ENCODE data around the gene SFT2D3. TPM values are rescaled to one million over a fixed set of nuclear protein-coding genes. Genes with fewer than 3 reads are reported as not detected.

Gene SFT2D3
- 1 to 10 TPM; 3.8 to 4.9 TPM for total RNA-seq
- 1 to 10 TPM; 3.3 to 4.2 TPM for polyA plus RNA-seq
- long read RNA-seq, donor 1 = 0 reads
- long read RNA-seq, donor 2, transcript SFT2D3-201 (1 exons, 3,735 nt) = major isoform, 5 of 7 reads
- long read RNA-seq, donor 2, partial matches to known transcripts = 0 of 7 reads
- long read RNA-seq, donor 2, other reads (novel, unspliced or antisense) = 2 of 7 reads

- WGBS, 2 donors = 0% methylated on average over 28 to 44 of the region's 44 CpGs
- Histone ChIP-seq H3K9me3 (ENCODE audit: control insufficient read depth, low read length) (no peaks in the 10 kb centered on the region), H3K4me1 (ENCODE audit: control insufficient read depth in 1 of 2, insufficient read depth in 2 of 2, low read length in 2 of 2) (no peaks in the 10 kb centered on the region), H3K27ac (ENCODE audit: low read depth in 1 of 2, low read length in 2 of 2) (peak within 1 kb of the TSS; percentile 80 to 99), H3K4me3 (ENCODE audit: low read length in 2 of 2) (peak within 1 kb of the TSS; percentile 87 to 89), H3K36me3 (ENCODE audit: control insufficient read depth in 1 of 2, insufficient read depth in 2 of 2, low read length in 1 of 2) (no peaks in the 10 kb centered on the region), H3K27me3 (ENCODE audit: control insufficient read depth in 1 of 2, insufficient read depth in 2 of 2, low read length in 1 of 2) (no peaks in the 10 kb centered on the region)
- intact Hi-C loops (cut with DNase I) = no loop called here
- peak; percentile 93 for ATAC-seq (ENCODE audit: low FRiP score)
- peak; percentile 96 to 98 for DNase-seq
Observed at GRCh38 chr2:127701193-127701650, at the start of gene SFT2D3. Gene SFT2D3, plus strand, starts transcription at chr2:127701497. Its CDS starts 32 bp downstream, at chr2:127701529.

GRCh38 chr2:127651971-127652550 is 49.2 kb upstream of the SFT2D3 start:
- ATAC-seq (ENCODE audit: low FRiP score) (peak; percentile 12), DNase-seq (peak in 1 of 2 donors; percentile 62)
- H3K4me1 ChIP-seq (ENCODE audit: control insufficient read depth in 1 of 2, insufficient read depth in 2 of 2, low read length in 2 of 2) = no peaks in the 10 kb centered on the region
- H3K36me3 ChIP-seq (ENCODE audit: control insufficient read depth in 1 of 2, insufficient read depth in 2 of 2, low read length in 1 of 2) = peaks cover 0 to 5% of the 10 kb centered on the region in 2 donors
- no peaks in the 10 kb centered on the region for H3K27me3 ChIP-seq (ENCODE audit: control insufficient read depth in 1 of 2, insufficient read depth in 2 of 2, low read length in 1 of 2)
- peak overlapping the region in 1 of 2 donors; percentile 20 for H3K27ac ChIP-seq (ENCODE audit: low read depth in 1 of 2, low read length in 2 of 2)
- H3K4me3 ChIP-seq (ENCODE audit: low read length in 2 of 2) = no peak overlapping the region
- intact Hi-C loops (cut with DNase I) = loop anchor here in 1 of 2 donors (5.0 kb wide), 2 partner anchors 45 to 135 kb away; no protein-coding TSS in a partner anchor
- no peaks in the 10 kb centered on the region for H3K9me3 ChIP-seq (ENCODE audit: control insufficient read depth, low read length)
- 51 to 57% methylated on average over 14 of the region's 14 CpGs for WGBS, 2 donors

- no peaks in the 10 kb centered on the region for H3K27me3 ChIP-seq (ENCODE audit: control insufficient read depth in 1 of 2, insufficient read depth in 2 of 2, low read length in 1 of 2)
- 48 to 52% methylated on average over 25 of the region's 25 CpGs for WGBS, 2 donors
- no peaks in the 10 kb centered on the region for H3K9me3 ChIP-seq (ENCODE audit: control insufficient read depth, low read length)
- intact Hi-C loops (cut with DNase I) = loop anchor here in 1 of 2 donors (5.0 kb wide), 2 partner anchors 44 to 136 kb away; no protein-coding TSS in a partner anchor
- no peaks in the 10 kb centered on the region for H3K4me1 ChIP-seq (ENCODE audit: control insufficient read depth in 1 of 2, insufficient read depth in 2 of 2, low read length in 2 of 2)
- DNase-seq = peak in 1 of 2 donors; percentile 38
- peak overlapping the region in 1 of 2 donors; percentile 3 for H3K27ac ChIP-seq (ENCODE audit: low read depth in 1 of 2, low read length in 2 of 2)
- H3K4me3 ChIP-seq (ENCODE audit: low read length in 2 of 2) = no peak overlapping the region
- H3K36me3 ChIP-seq (ENCODE audit: control insufficient read depth in 1 of 2, insufficient read depth in 2 of 2, low read length in 1 of 2) = peaks cover 0 to 5% of the 10 kb centered on the region in 2 donors
- ATAC-seq (ENCODE audit: low FRiP score) = no peak
Observed at GRCh38 chr2:127652786-127653357, 48.4 kb upstream of the SFT2D3 start.

GRCh38 chr2:127653421-127654083 is 47.7 kb upstream of the SFT2D3 start:
- peaks cover 0 to 5% of the 10 kb centered on the region in 2 donors for H3K36me3 ChIP-seq (ENCODE audit: control insufficient read depth in 1 of 2, insufficient read depth in 2 of 2, low read length in 1 of 2)
- no peaks in the 10 kb centered on the region for H3K4me1 ChIP-seq (ENCODE audit: control insufficient read depth in 1 of 2, insufficient read depth in 2 of 2, low read length in 2 of 2)
- H3K9me3 ChIP-seq (ENCODE audit: control insufficient read depth, low read length) = no peaks in the 10 kb centered on the region
- no peaks in the 10 kb centered on the region for H3K27me3 ChIP-seq (ENCODE audit: control insufficient read depth in 1 of 2, insufficient read depth in 2 of 2, low read length in 1 of 2)
- DNase-seq (peak in 1 of 2 donors; percentile 43), ATAC-seq (ENCODE audit: low FRiP score) (no peak)
- no peak overlapping the region for H3K27ac ChIP-seq (ENCODE audit: low read depth in 1 of 2, low read length in 2 of 2)
- H3K4me3 ChIP-seq (ENCODE audit: low read length in 2 of 2) = no peak overlapping the region
- intact Hi-C loops (cut with DNase I) = loop anchor here in 1 of 2 donors (5.0 kb wide), 2 partner anchors 44 to 136 kb away; no protein-coding TSS in a partner anchor
- 76 to 82% methylated on average over 16 of the region's 16 CpGs for WGBS, 2 donors

GRCh38 chr2:127654084-127654837 is 47.0 kb upstream of the SFT2D3 start:
- DNase-seq = peak in 1 of 2 donors; percentile 31
- Histone ChIP-seq H3K36me3 (ENCODE audit: control insufficient read depth in 1 of 2, insufficient read depth in 2 of 2, low read length in 1 of 2) (peaks cover 0 to 5% of the 10 kb centered on the region in 2 donors), H3K4me1 (ENCODE audit: control insufficient read depth in 1 of 2, insufficient read depth in 2 of 2, low read length in 2 of 2) (no peaks in the 10 kb centered on the region)

GRCh38 chr2:127654838-127655175 is 46.5 kb upstream of the SFT2D3 start:
- Histone ChIP-seq H3K9me3 (ENCODE audit: control insufficient read depth, low read length) (no peaks in the 10 kb centered on the region), H3K4me3 (ENCODE audit: low read length in 2 of 2) (no peak overlapping the region), H3K27me3 (ENCODE audit: control insufficient read depth in 1 of 2, insufficient read depth in 2 of 2, low read length in 1 of 2) (no peaks in the 10 kb centered on the region), H3K4me1 (ENCODE audit: control insufficient read depth in 1 of 2, insufficient read depth in 2 of 2, low read length in 2 of 2) (no peaks in the 10 kb centered on the region), H3K27ac (ENCODE audit: low read depth in 1 of 2, low read length in 2 of 2) (no peak overlapping the region), H3K36me3 (ENCODE audit: control insufficient read depth in 1 of 2, insufficient read depth in 2 of 2, low read length in 1 of 2) (peaks cover 0 to 5% of the 10 kb centered on the region in 2 donors)
- ATAC-seq (ENCODE audit: low FRiP score) (no peak), DNase-seq (peak in 1 of 2 donors; percentile 27)
- intact Hi-C loops (cut with DNase I) = loop anchor here in 1 of 2 donors (5.0 kb wide), 2 partner anchors 42 to 138 kb away; no protein-coding TSS in a partner anchor
- 85 to 90% methylated on average over 8 of the region's 8 CpGs for WGBS, 2 donors

More at GRCh38 chr2:127654084-127654837, 47.0 kb upstream of the SFT2D3 start:
- no peak overlapping the region for H3K27ac ChIP-seq (ENCODE audit: low read depth in 1 of 2, low read length in 2 of 2)
- no peak for ATAC-seq (ENCODE audit: low FRiP score)
- intact Hi-C loops (cut with DNase I) = loop anchor here in 1 of 2 donors (5.0 kb wide), 2 partner anchors 43 to 137 kb away; no protein-coding TSS in a partner anchor
- 90% methylated on average over 24 of the region's 24 CpGs for WGBS, 2 donors
- H3K4me3 ChIP-seq (ENCODE audit: low read length in 2 of 2) = no peak overlapping the region
- H3K9me3 ChIP-seq (ENCODE audit: control insufficient read depth, low read length) = no peaks in the 10 kb centered on the region
- no peaks in the 10 kb centered on the region for H3K27me3 ChIP-seq (ENCODE audit: control insufficient read depth in 1 of 2, insufficient read depth in 2 of 2, low read length in 1 of 2)

- no peaks in the 10 kb centered on the region for H3K27me3 ChIP-seq (ENCODE audit: control insufficient read depth in 1 of 2, insufficient read depth in 2 of 2, low read length in 1 of 2)
- H3K27ac ChIP-seq (ENCODE audit: low read depth in 1 of 2, low read length in 2 of 2) = no peak overlapping the region
- peak in 1 of 2 donors; percentile 38 for DNase-seq
- no peak for ATAC-seq (ENCODE audit: low FRiP score)
- intact Hi-C loops (cut with DNase I) = no loop called here
- H3K36me3 ChIP-seq (ENCODE audit: control insufficient read depth in 1 of 2, insufficient read depth in 2 of 2, low read length in 1 of 2) = peaks cover 0 to 5% of the 10 kb centered on the region in 2 donors
- no peak overlapping the region for H3K4me3 ChIP-seq (ENCODE audit: low read length in 2 of 2)
- H3K9me3 ChIP-seq (ENCODE audit: control insufficient read depth, low read length) = no peaks in the 10 kb centered on the region
- no peaks in the 10 kb centered on the region for H3K4me1 ChIP-seq (ENCODE audit: control insufficient read depth in 1 of 2, insufficient read depth in 2 of 2, low read length in 2 of 2)
- 75 to 78% methylated on average over 16 of the region's 16 CpGs for WGBS, 2 donors
Observed at GRCh38 chr2:127655209-127656073, 45.9 kb upstream of the SFT2D3 start.
